Testis (tissue), 3 donors: ENCODE data around the gene SLC6A20. TPM values are rescaled to one million over a fixed set of nuclear protein-coding genes. Genes with fewer than 3 reads are reported as not detected.

Source experiments
- DNase-seq: peaks from one replicate; pipeline ENCODE4 v3.0.0-alpha.2; 2019
- H3K27ac ChIP-seq, 2 donors: fragments of 200-600 bp; sonication (generic); one replicate each; pipeline ENCODE4 v1.5.1; 2019
- H3K27me3 ChIP-seq: fragments of 200-600 bp; sonication (generic); one replicate; pipeline ENCODE4 v1.5.1; 2019
- H3K36me3 ChIP-seq: fragments of 200-600 bp; sonication (generic); one replicate; pipeline ENCODE4 v1.5.1; 2017; ENCODE audit warnings: low read depth; ENCODE audit errors: missing control alignments
- H3K4me1 ChIP-seq: fragments of 200-600 bp; sonication (generic); one replicate; pipeline ENCODE4 v1.5.1; 2019
- H3K4me3 ChIP-seq, 2 donors: fragments of 200-600 bp; sonication (generic); one replicate each; pipeline ENCODE4 v1.5.1; 2017 to 2019
- H3K9me3 ChIP-seq: fragments of 200-600 bp; sonication (generic); one replicate; pipeline ENCODE4 v1.5.1; 2017
- POLR2A ChIP-seq: fragments of 450-650 bp; IDR thresholded peaks from one replicate; pipeline ENCODE4 v1.6.1; 2017; ENCODE audit warnings: antibody characterized with exemption, mild to moderate bottlenecking, moderate library complexity
- WGBS, 2 donors: methylation state at CpG; one replicate each; pipeline ENCODE4 v1.1.5; 2018; 5-methylcytosine and 5-hydroxymethylcytosine counted together
- intact Hi-C: fragments of 100-400 bp; cut with DNase I; formaldehyde crosslinking; loops from one replicate; pipeline ENCODE4 v1.15.1; 2023; ENCODE audit warnings: low total_unique reads
- polyA plus RNA-seq: library from polyadenylated mRNA; stranded (reverse); fragments of 350-450 nt; fragmentation: Illumina TruSeq; extraction: RNeasy Lipid Tissue Mini Kit (QIAGEN cat#74804); gene quantifications from one replicate; pipeline ENCODE4 v1.2.3, GENCODE V29; 2014; ENCODE audit warnings: low read depth, low replicate concordance; ENCODE audit not compliant: insufficient read depth
- total RNA-seq, 2 donors: library from RNA; depleted of rRNA; stranded (reverse); fragments of >200 nt; gene quantifications; one replicate each; pipeline ENCODE4 v1.2.3, GENCODE V29; 2016
- TF ChIP-seq, protein P1 (sequence below), 3 experiments: fragments of 450-650 bp in 2 of 3; fragments of 200-600 bp in 1 of 3; sonication (generic) in 1 of 3; IDR thresholded peaks; one replicate each; pipeline ENCODE4 v1.5.1; 2016 to 2019; ENCODE audit warnings: antibody characterized with exemption in 3 of 3, mild to moderate bottlenecking in 2 of 3, moderate library complexity in 1 of 3

SLC6A20 gene
- total and polyA plus RNA-seq, 3 donors from 2014 or later = 0.87 to 2.3 (median 2.3) TPM

DNA sequence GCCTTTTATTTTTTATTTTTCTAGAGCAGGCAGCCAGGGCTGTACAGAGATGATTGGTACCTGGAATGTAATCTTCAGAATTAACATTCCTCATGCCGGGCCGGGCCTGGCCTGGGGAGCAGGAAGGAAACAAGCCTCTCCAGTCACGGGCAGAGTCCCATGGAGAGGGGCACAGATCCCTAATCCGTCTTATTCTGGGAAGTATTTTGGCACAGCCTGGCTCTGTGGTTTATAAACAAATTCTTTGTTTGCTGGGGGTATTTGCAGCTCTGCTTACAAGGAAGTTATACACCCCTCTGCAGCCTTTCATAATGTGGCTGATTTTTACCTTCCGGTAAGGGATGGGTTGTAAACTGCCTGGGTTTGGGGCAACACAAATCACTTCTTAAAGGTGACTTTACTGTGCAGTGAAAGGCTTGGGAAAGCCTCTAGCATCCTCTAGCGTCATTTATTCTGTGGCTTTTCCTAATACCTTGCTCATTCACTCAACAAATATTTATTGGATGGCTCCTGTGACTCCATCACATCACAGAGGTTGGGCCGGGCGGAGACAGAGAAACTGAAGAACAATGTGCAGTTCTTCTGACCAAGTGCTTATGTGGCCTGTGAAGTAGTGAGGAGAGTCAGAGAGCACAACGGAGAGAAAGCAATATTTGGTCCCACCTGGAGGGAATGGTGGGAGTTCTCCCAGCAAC, 2.7 kb downstream of the SLC6A20 start:
- intact Hi-C loops = no loop called here
- H3K27ac ChIP-seq = no peak overlapping the region
- H3K36me3 ChIP-seq = no peaks in the 10 kb centered on the region
- 82 to 84% methylated on average over 9 of the region's 9 CpGs for WGBS, 2 donors
- H3K4me3 ChIP-seq = no peak overlapping the region
- no peaks in the 10 kb centered on the region for H3K9me3 ChIP-seq
- no peaks in the 10 kb centered on the region for H3K4me1 ChIP-seq
- DNase-seq = no peak
- no peaks in the 10 kb centered on the region for H3K27me3 ChIP-seq
- TF ChIP-seq, protein P1, sequence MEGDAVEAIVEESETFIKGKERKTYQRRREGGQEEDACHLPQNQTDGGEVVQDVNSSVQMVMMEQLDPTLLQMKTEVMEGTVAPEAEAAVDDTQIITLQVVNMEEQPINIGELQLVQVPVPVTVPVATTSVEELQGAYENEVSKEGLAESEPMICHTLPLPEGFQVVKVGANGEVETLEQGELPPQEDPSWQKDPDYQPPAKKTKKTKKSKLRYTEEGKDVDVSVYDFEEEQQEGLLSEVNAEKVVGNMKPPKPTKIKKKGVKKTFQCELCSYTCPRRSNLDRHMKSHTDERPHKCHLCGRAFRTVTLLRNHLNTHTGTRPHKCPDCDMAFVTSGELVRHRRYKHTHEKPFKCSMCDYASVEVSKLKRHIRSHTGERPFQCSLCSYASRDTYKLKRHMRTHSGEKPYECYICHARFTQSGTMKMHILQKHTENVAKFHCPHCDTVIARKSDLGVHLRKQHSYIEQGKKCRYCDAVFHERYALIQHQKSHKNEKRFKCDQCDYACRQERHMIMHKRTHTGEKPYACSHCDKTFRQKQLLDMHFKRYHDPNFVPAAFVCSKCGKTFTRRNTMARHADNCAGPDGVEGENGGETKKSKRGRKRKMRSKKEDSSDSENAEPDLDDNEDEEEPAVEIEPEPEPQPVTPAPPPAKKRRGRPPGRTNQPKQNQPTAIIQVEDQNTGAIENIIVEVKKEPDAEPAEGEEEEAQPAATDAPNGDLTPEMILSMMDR (IDR thresholded peaks at IDR 0.05) = no peak
- TF ChIP-seq POLR2A = no peak

DNA sequence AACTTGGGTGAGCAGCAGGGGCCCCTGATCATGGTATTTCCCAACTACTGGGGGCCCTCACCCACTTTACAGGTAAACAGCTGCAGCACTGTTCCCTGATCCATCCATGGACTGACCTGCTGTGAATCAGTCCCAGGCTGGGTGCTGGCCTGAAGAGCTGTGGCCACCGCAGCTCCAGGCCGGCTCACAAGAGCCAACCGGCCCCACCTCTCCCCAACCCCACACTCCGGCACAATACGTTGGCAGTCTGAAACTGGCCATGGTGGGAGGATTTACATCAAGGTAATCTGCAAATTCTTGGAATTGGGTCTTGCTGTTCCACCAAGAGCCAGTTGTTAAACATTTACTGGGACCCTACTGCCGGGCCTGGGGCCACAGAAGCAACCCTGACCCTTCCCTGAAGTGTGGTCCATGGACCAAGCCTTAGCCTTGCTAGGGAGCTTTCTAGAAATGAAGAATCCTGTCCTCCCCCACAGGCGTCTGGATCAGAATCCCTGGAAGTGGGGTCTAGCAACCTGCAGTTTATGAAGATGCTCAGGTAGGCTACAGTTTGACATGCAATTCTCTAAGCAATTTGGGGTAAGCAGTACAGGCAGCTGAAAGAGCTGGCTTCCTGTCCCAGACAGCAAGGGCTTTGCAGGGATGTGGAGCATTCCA, 3.7 kb downstream of the SLC6A20 start:
- Histone ChIP-seq H3K27me3 (no peaks in the 10 kb centered on the region), H3K4me1 (no peaks in the 10 kb centered on the region), H3K36me3 (no peaks in the 10 kb centered on the region), H3K4me3 (no peak overlapping the region), H3K27ac (no peak overlapping the region), H3K9me3 (no peaks in the 10 kb centered on the region)
- 90 to 91% methylated on average over 7 of the region's 7 CpGs for WGBS, 2 donors
- TF ChIP-seq POLR2A = no peak
- TF ChIP-seq, protein P1 (IDR thresholded peaks at IDR 0.05) = no peak
- DNase-seq = no peak
- intact Hi-C loops = no loop called here

DNA sequence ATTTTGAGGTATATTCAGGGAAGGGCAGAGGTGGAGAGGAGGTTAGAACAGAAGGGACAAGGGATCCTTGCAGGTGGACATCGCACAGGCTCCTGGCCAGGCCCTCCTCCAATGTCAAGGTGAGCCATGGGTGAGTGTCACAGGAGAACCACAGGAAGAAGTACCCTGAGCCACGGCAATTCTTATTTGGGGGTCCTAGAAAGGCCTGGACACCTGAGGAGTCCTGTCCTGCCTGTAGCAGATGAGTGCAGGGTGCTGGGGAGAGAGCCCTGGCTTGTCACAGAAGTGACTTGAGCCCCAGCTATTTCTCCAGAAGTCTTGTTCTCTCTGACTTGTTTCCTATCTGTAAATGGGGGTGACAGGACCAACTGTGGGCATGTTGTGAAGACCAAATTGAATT, 4.3 kb downstream of the SLC6A20 start:
- intact Hi-C loops = no loop called here
- H3K27me3 ChIP-seq = no peaks in the 10 kb centered on the region
- no peak for DNase-seq
- TF ChIP-seq POLR2A = no peak
- TF ChIP-seq, protein P1 (IDR thresholded peaks at IDR 0.05) = no peak
- no peaks in the 10 kb centered on the region for H3K9me3 ChIP-seq
- H3K27ac ChIP-seq = no peak overlapping the region
- H3K4me3 ChIP-seq = no peak overlapping the region
- no peaks in the 10 kb centered on the region for H3K4me1 ChIP-seq
- H3K36me3 ChIP-seq = no peaks in the 10 kb centered on the region
- 83 to 100% methylated on average over 2 of the region's 2 CpGs for WGBS, 2 donors

- intact Hi-C loops = no loop called here
- Histone ChIP-seq H3K9me3 (no peaks in the 10 kb centered on the region), H3K4me1 (no peaks in the 10 kb centered on the region), H3K4me3 (no peak overlapping the region), H3K27me3 (no peaks in the 10 kb centered on the region), H3K27ac (no peak overlapping the region), H3K36me3 (no peaks in the 10 kb centered on the region)
- DNase-seq = no peak
- 80 to 84% methylated on average over 2 of the region's 2 CpGs for WGBS, 2 donors
- TF ChIP-seq, protein P1 (IDR thresholded peaks at IDR 0.05) = no peak
- TF ChIP-seq POLR2A = no peak
These were observed 5.7 kb downstream of the SLC6A20 start for GRCh38 chr3:45790596-45790995.
